GM10248 (cell line): ENCODE results near the gene AK4.

ENCODE experiments used
- CTCF ChIA-PET: fragments of 300-600 bp; sonication (Branson Sonifier 250); formaldehyde crosslinking; extraction: SDS; loops from one replicate; lab custom pipeline; 2021; ENCODE audit warnings: antibody characterized with exemption; lab: Yijun Ruan, JAX
- POLR2A ChIA-PET: fragments of 350-650 bp; sonication (Branson Sonifier 250); formaldehyde crosslinking; extraction: SDS; loops from one replicate; lab custom pipeline; 2020; ENCODE audit warnings: antibody characterized with exemption; lab: Yijun Ruan, JAX
- DNase-seq: peaks from one replicate; pipeline ENCODE4 v3.0.0; 2012; ENCODE audit errors: extremely low spot score
- CTCF ChIP-seq: IDR thresholded peaks from 2 replicates; pipeline ENCODE4 v1.5.1; 2012; ENCODE audit warnings: mild to moderate bottlenecking, low read depth; ENCODE audit errors: extremely low read depth, missing control alignments, control extremely low read depth

AK4 gene

GRCh38 chr1:65264197-65264929 is 116.4 kb downstream of the AK4 start:
- DNase-seq = no peak
- TF ChIP-seq CTCF = no peak
- CTCF ChIA-PET = interaction anchor here (1.2 to 1.3 kb wide), 2 partner anchors 9 to 12 kb away, joined by 3 read pairs; no protein-coding TSS in a partner anchor
- POLR2A ChIA-PET = no interaction called here

DNA sequence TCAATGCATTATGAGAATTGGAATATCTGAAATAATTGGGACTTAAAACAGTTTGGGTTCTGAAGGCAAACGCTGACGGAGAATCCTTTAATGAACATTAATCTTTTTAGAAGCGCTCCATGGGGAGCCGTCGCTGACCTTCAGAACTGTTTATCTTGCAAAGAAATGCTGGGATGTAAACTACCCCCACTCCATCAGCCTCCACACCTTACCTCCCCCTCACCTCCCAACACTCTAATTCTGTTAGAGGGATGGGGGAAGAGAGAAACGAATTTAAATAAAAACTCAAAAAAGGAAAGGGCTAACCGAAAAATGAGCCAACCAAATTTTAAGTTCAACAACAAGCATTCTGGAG is 117.3 kb downstream of the AK4 start:
- CTCF ChIA-PET = no interaction called here
- POLR2A ChIA-PET = no interaction called here
- no peak for TF ChIP-seq CTCF
- DNase-seq = no peak

GRCh38 chr1:65265651-65266351 is 117.8 kb downstream of the AK4 start:
- ChIA-PET POLR2A (no interaction called here), CTCF (no interaction called here)
- TF ChIP-seq CTCF = no peak
- peak; percentile 40 for DNase-seq

GRCh38 chr1:65266476-65266875 is 118.5 kb downstream of the AK4 start:
- no peak for DNase-seq
- CTCF ChIA-PET = no interaction called here
- POLR2A ChIA-PET = no interaction called here

GRCh38 chr1:65267271-65267670 is 119.3 kb downstream of the AK4 start:
- DNase-seq = no peak
- POLR2A ChIA-PET = no interaction called here
- CTCF ChIA-PET = no interaction called here
- no peak for TF ChIP-seq CTCF

More at GRCh38 chr1:65266476-65266875, 118.5 kb downstream of the AK4 start:
- TF ChIP-seq CTCF = no peak

GRCh38 chr1:65267683-65268082 is 119.7 kb downstream of the AK4 start:
- no peak for DNase-seq
- TF ChIP-seq CTCF = no peak
- CTCF ChIA-PET = interaction anchor here (1.4 kb wide), 1 partner anchor 10 kb away, joined by 8 read pairs; no protein-coding TSS in a partner anchor
- POLR2A ChIA-PET = no interaction called here
